Measurements from ENCODE around the gene U2AF2. TPM values are rescaled to one million over a fixed set of nuclear protein-coding genes. Genes with fewer than 3 reads are reported as not detected.

U2AF2 gene
- total RNA-seq (2014; rRNA removed; shearing (Covaris generic)): 233 and 234 TPM in 2 replicates
- polyA plus RNA-seq (2016; fragmentation: Nextera tagmentation; extraction: Ambion mirVana): 73.1 and 75.2 TPM in 2 replicates
- long read RNA-seq, partial matches to known transcripts: 1 of 1 reads
- long read RNA-seq, other reads (novel, unspliced or antisense): 0 of 1 reads

GRCh38 chr19:55654868-55655647 is at the start of gene U2AF2:
Gene U2AF2 (plus strand): TSS chr19:55655035. CDS start chr19:55655105, 70 bp downstream.
- ATAC-seq: peak; percentile 48
- Histone ChIP-seq H3K27ac (ENCODE audit: low read depth) (peak within 1 kb of the TSS; percentile 98), H3K9me2 (ENCODE audit: insufficient read depth) (no peaks in the 10 kb centered on the region), H4K20me1 (replicated peaks; ENCODE audit: insufficient read depth) (peaks cover 39% of the 10 kb centered on the region), H3F3A (replicated peaks; ENCODE audit: low read depth) (peaks cover 20% of the 10 kb centered on the region), H3K79me2 (replicated peaks; ENCODE audit: insufficient read depth) (peaks cover 48% of the 10 kb centered on the region), H3K4me2 (peak within 1 kb of the TSS; percentile 100), H3K27me3 (ENCODE audit: insufficient read depth) (no peaks in the 10 kb centered on the region), H3K4me1 (ENCODE audit: insufficient read depth) (peaks cover 27% of the 10 kb centered on the region), H3K4me3 (peak within 1 kb of the TSS; percentile 100), H2AFZ (no peak within 1 kb of the TSS; the same call in 1 of the 2 replicates), H3K36me3 (ENCODE audit: insufficient read depth) (no peaks in the 10 kb centered on the region)
- Mint-ChIP-seq H3K27ac (peak within 1 kb of the TSS; percentile 99), H3K4me1 (peaks cover 47% of the 10 kb centered on the region), H3K36me3 (ENCODE audit: low read depth) (peaks cover 39% of the 10 kb centered on the region), H3K9me3 (no peaks in the 10 kb centered on the region; the same call in 2 of the 3 replicates), H3K4me3 (peak within 1 kb of the TSS; percentile 92), H3K27me3 (ENCODE audit: insufficient read depth, low read depth, poor library complexity) (peaks cover 31% of the 10 kb centered on the region)
- TF ChIP-seq STAT1 (IDR thresholded peaks at IDR 0.05; ENCODE audit: unreplicated experiment) (no peak), EZH2 (IDR thresholded peaks at IDR 0.05; ENCODE audit: low read depth, unreplicated experiment) (no peak), ZNF462 (CRISPR knock-in tag; IDR thresholded peaks at IDR 0.05) (no peak), CTCF (conservative IDR thresholded peaks at IDR 0.05; ENCODE audit: low read depth in 2 of 2) (no peak), EZH2phosphoT487 (IDR thresholded peaks at IDR 0.05; ENCODE audit: unreplicated experiment) (no peak), POLR2AphosphoS5 (IDR thresholded peaks at IDR 0.05; ENCODE audit: low read depth) (peak; percentile 44; the same call in 1 of the 2 replicates), ZNF331 (CRISPR knock-in tag; IDR thresholded peaks at IDR 0.05; ENCODE audit: low read depth) (no peak), ZNF114 (CRISPR knock-in tag; IDR thresholded peaks at IDR 0.05) (no peak), CREB1 (CRISPR knock-in tag; IDR thresholded peaks at IDR 0.05; ENCODE audit: low read depth) (peak; percentile 59), REST (IDR thresholded peaks at IDR 0.05; ENCODE audit: unreplicated experiment) (no peak)
- peak; percentile 93 for DNase-seq (ENCODE audit: low spot score)

Measured in GM23338 (cell line).